ENCODE results near the gene VPS13A. TPM values are rescaled to one million over a fixed set of nuclear protein-coding genes. Genes with fewer than 3 reads are reported as not detected.

VPS13A gene
- total RNA-seq, 4 donors from 2014 or later = 30.1 to 125 (median 46.2) TPM

GRCh38 chr9:77325058-77325457 lies 147.7 kb downstream of the VPS13A start:
- WGBS = 96% methylated on average over 5 of the region's 5 CpGs
- Histone ChIP-seq H3K4me1 (no peaks in the 10 kb centered on the region), H3K27me3 (no peaks in the 10 kb centered on the region), H3K4me3 (no peak overlapping the region), H3K36me3 (peaks cover 19% of the 10 kb centered on the region), H3K9me3 (no peaks in the 10 kb centered on the region), H3K27ac (no peak overlapping the region)
- DNase-seq (ENCODE audit: low spot score in 2 of 2) = no peak
- TF ChIP-seq CTCF (IDR thresholded peaks at IDR 0.05) = no peak
- TF ChIP-seq EP300 (IDR thresholded peaks at IDR 0.05) = no peak
- TF ChIP-seq POLR2A (IDR thresholded peaks at IDR 0.05) = no peak
- no peak for TF ChIP-seq POLR2AphosphoS5 (IDR thresholded peaks at IDR 0.05)

- Histone ChIP-seq H3K4me1 (no peaks in the 10 kb centered on the region), H3K4me3 (no peak overlapping the region), H3K27ac (no peak overlapping the region), H3K27me3 (no peaks in the 10 kb centered on the region), H3K36me3 (peaks cover 23% of the 10 kb centered on the region), H3K9me3 (no peaks in the 10 kb centered on the region)
- no peak for TF ChIP-seq POLR2A (IDR thresholded peaks at IDR 0.05)
- TF ChIP-seq CTCF (IDR thresholded peaks at IDR 0.05) = no peak
- TF ChIP-seq EP300 (IDR thresholded peaks at IDR 0.05) = no peak
- no peak for TF ChIP-seq POLR2AphosphoS5 (IDR thresholded peaks at IDR 0.05)
- no peak for DNase-seq (ENCODE audit: low spot score in 2 of 2)
- WGBS = 97% methylated on average over 1 of the region's 1 CpG
Observed at GRCh38 chr9:77328102-77328501, 150.8 kb downstream of the VPS13A start.

GRCh38 chr9:77370064-77370463 lies 192.7 kb downstream of the VPS13A start:
- H3K27me3 ChIP-seq = no peaks in the 10 kb centered on the region
- peaks cover 35% of the 10 kb centered on the region for H3K36me3 ChIP-seq
- no peak overlapping the region for H3K4me3 ChIP-seq
- WGBS = 95% methylated on average over 5 of the region's 5 CpGs
- no peak for DNase-seq (ENCODE audit: low spot score in 2 of 2)
- no peaks in the 10 kb centered on the region for H3K4me1 ChIP-seq
- TF ChIP-seq POLR2A (IDR thresholded peaks at IDR 0.05) (no peak), POLR2AphosphoS5 (IDR thresholded peaks at IDR 0.05) (no peak), EP300 (IDR thresholded peaks at IDR 0.05) (no peak), CTCF (IDR thresholded peaks at IDR 0.05) (no peak)
- H3K9me3 ChIP-seq = no peaks in the 10 kb centered on the region
- no peak overlapping the region for H3K27ac ChIP-seq

- TF ChIP-seq POLR2A (IDR thresholded peaks at IDR 0.05) (no peak), EP300 (IDR thresholded peaks at IDR 0.05) (no peak), POLR2AphosphoS5 (IDR thresholded peaks at IDR 0.05) (no peak), CTCF (IDR thresholded peaks at IDR 0.05) (no peak)
- H3K27me3 ChIP-seq = no peaks in the 10 kb centered on the region
- no peak for DNase-seq (ENCODE audit: low spot score in 2 of 2)
- 97% methylated on average over 3 of the region's 3 CpGs for WGBS
- H3K27ac ChIP-seq = no peak overlapping the region
- H3K4me1 ChIP-seq = no peaks in the 10 kb centered on the region
- no peaks in the 10 kb centered on the region for H3K9me3 ChIP-seq
- H3K36me3 ChIP-seq = peaks cover 22% of the 10 kb centered on the region
- no peak overlapping the region for H3K4me3 ChIP-seq
Observed at GRCh38 chr9:77374266-77374665, 196.9 kb downstream of the VPS13A start.

GRCh38 chr9:77375956-77376532 lies 198.7 kb downstream of the VPS13A start:
- H3K27ac ChIP-seq = no peak overlapping the region
- no peak for DNase-seq (ENCODE audit: low spot score in 2 of 2)
- H3K36me3 ChIP-seq = peaks cover 8% of the 10 kb centered on the region
- TF ChIP-seq POLR2A (IDR thresholded peaks at IDR 0.05) = no peak
- no peak for TF ChIP-seq EP300 (IDR thresholded peaks at IDR 0.05)
- TF ChIP-seq POLR2AphosphoS5 (IDR thresholded peaks at IDR 0.05) = no peak
- no peak for TF ChIP-seq CTCF (IDR thresholded peaks at IDR 0.05)
- H3K9me3 ChIP-seq = no peaks in the 10 kb centered on the region
- H3K4me1 ChIP-seq = no peaks in the 10 kb centered on the region
- H3K4me3 ChIP-seq = no peak overlapping the region
- WGBS = 95% methylated on average over 6 of the region's 6 CpGs
- no peaks in the 10 kb centered on the region for H3K27me3 ChIP-seq
